GM12892 (cell line): ENCODE measurements around the gene ISL2.

Experiments
- POLR2A ChIP-seq: IDR thresholded peaks from 2 replicates; pipeline ENCODE4 v1.6.1; 2011; ENCODE audit warnings: low read depth, low read length, control low read depth
- TAF1 ChIP-seq: IDR thresholded peaks from 2 replicates; pipeline ENCODE4 v1.6.1; 2011; ENCODE audit warnings: low read depth, mild to moderate bottlenecking, control low read depth, low read length, borderline replicate concordance

- TF ChIP-seq POLR2A (no peak), TAF1 (no peak)
Observed at GRCh38 chr15:76368122-76368621, 31.6 kb downstream of the ISL2 start.
